Endothelial cell of umbilical vein (primary cell): ENCODE measurements around the gene TMEM45B.

Source experiments
- CTCF ChIP-seq, 2 donors: IDR thresholded peaks; 1 replicate in 1 of 2; 2 replicates in 1 of 2; pipeline ENCODE4 v1.5.1; 2011; ENCODE audit warnings: low read length in 2 of 2, mild to moderate bottlenecking in 2 of 2, moderate library complexity in 2 of 2, control low read depth in 1 of 2, inconsistent platforms in 1 of 2, low read depth in 1 of 2; ENCODE audit not compliant: insufficient read depth in 1 of 2; ENCODE audit errors: extremely low read depth in 1 of 2
- EZH2 ChIP-seq: IDR thresholded peaks from 2 replicates; pipeline ENCODE4 v1.6.1; 2012; ENCODE audit warnings: borderline replicate concordance, low read depth, mild to moderate bottlenecking, moderate library complexity, low read length, inconsistent platforms; ENCODE audit not compliant: severe bottlenecking
- POLR2A ChIP-seq: IDR thresholded peaks from 2 replicates; pipeline ENCODE4 v1.6.1; 2012; ENCODE audit warnings: low read depth, mild to moderate bottlenecking, control low read depth, low read length
- POLR2AphosphoS5 ChIP-seq: IDR thresholded peaks from 2 replicates; pipeline ENCODE4 v1.6.1; 2012; ENCODE audit warnings: low read depth, mild to moderate bottlenecking, control low read depth, low read length, moderate library complexity; ENCODE audit not compliant: insufficient read depth
- TF ChIP-seq, protein P1 (sequence below): IDR thresholded peaks from 2 replicates; pipeline ENCODE4 v1.6.1; 2011; ENCODE audit not compliant: insufficient read depth, insufficient read length

DNA sequence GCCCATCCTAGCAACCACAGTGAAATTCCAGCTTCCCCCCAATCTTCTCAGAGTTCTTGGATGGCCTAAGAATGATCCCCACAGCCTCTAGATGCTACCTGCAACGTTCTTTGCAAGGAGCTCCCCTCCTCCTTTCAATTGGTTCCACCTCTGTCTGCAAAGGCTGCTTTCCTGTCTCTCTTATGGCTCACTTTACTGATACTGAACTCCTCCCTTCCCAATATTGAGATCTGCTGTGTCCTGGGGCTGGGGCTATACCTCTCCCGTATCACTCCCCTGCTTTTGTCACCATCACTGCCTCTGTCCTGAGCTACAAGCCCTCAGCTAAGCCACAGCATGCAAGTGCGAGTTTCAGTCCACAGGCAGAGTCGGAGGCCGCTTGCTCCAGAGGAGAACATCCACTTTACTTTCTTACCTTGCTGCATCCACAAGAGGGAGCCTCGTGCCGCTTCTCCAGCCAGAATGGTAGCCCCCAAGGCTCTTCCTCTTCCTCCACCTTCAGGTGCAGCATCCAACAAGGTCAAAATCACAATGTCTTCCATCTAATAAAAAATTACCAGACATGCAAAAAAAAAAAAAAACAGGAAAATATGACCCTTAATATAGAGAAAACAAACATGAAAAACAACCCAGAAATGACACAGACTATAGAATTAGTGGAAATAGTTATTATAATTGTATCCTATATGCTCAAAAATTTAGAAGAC is 48.6 kb upstream of the TMEM45B start:
- peak; percentile 31 to 63 for TF ChIP-seq CTCF (IDR thresholded peaks at IDR 0.05; ENCODE audit: extremely low read depth in 1 of 2, insufficient read depth in 1 of 2, low read depth in 1 of 2, low read length in 2 of 2)
- TF ChIP-seq POLR2A = no peak
- no peak for TF ChIP-seq EZH2
- TF ChIP-seq, protein P1, sequence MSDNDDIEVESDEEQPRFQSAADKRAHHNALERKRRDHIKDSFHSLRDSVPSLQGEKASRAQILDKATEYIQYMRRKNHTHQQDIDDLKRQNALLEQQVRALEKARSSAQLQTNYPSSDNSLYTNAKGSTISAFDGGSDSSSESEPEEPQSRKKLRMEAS = no peak
- TF ChIP-seq POLR2AphosphoS5 = no peak
